Lower leg skin (tissue), 4 donors: Measurements from ENCODE around the gene BBS9. TPM values are rescaled to one million over a fixed set of nuclear protein-coding genes. Genes with fewer than 3 reads are reported as not detected.

Source experiments
- DNase-seq, 2 donors: peaks; one replicate each; pipeline ENCODE4 v3.0.0-alpha.2; 2019; ENCODE audit warnings: low spot score in 2 of 2
- H3K4me3 ChIP-seq: fragments of 200-600 bp; sonication (generic); 2 replicates; pipeline ENCODE4 v1.5.1; 2017; ENCODE audit warnings: mild to moderate bottlenecking, low read depth; ENCODE audit not compliant: poor library complexity, severe bottlenecking
- CTCF ChIP-seq, 3 donors: fragments of 450-650 bp; IDR thresholded peaks; one replicate each; pipeline ENCODE4 v1.5.1; 2016; ENCODE audit warnings: antibody characterized with exemption in 3 of 3, mild to moderate bottlenecking in 3 of 3, moderate library complexity in 2 of 3
- POLR2A ChIP-seq, 2 donors: fragments of 450-650 bp; IDR thresholded peaks; one replicate each; pipeline ENCODE4 v1.6.1; 2016 to 2017; ENCODE audit warnings: antibody characterized with exemption in 2 of 2, mild to moderate bottlenecking in 1 of 2, moderate library complexity in 1 of 2
- WGBS, 2 donors: methylation state at CpG; one replicate each; pipeline ENCODE4 v1.1.5; 2018; 5-methylcytosine and 5-hydroxymethylcytosine counted together
- intact Hi-C: fragments of 100-400 bp; cut with DNase I; formaldehyde crosslinking; loops from one replicate; pipeline ENCODE4 v1.15.0; 2023; ENCODE audit warnings: low total_unique reads
- total RNA-seq, 4 donors: library from RNA; depleted of rRNA; stranded (reverse); fragments of >200 nt; gene quantifications; one replicate each; pipeline ENCODE4 v1.1.0, GENCODE V29; 2016

BBS9 gene
- total RNA-seq, 4 donors from 2014 or later = 10.1 to 25.1 (median 11.2) TPM

DNA sequence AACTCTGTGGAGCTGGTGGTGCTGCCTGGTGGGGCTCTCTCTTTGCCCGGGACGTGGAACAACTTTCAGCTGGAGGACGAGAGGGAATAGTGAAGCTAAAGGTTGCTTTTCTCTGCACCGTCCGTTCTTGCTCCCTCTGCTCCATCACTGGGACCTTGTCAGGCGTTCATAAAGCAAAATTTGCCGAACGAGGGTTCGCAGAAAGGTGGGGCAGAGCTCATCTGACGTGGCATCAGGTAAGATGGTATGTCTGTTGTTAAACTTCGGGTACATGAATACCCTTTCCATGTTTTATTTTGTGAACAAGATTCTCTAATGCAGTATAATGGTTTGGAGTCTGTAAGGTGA lies 416 bp downstream of the BBS9 start:
- intact Hi-C loops = no loop called here
- peak overlapping the region; percentile 85 for H3K4me3 ChIP-seq
- no peak for DNase-seq
- TF ChIP-seq CTCF (IDR thresholded peaks at IDR 0.05) = no peak
- no peak for TF ChIP-seq POLR2A (IDR thresholded peaks at IDR 0.05)
- 0% methylated on average over 11 of the region's 11 CpGs for WGBS, 2 donors

- WGBS, 2 donors = 7 to 12% methylated on average over 3 of the region's 3 CpGs
- DNase-seq = no peak
- no peak for TF ChIP-seq CTCF (IDR thresholded peaks at IDR 0.05)
- no peak for TF ChIP-seq POLR2A (IDR thresholded peaks at IDR 0.05)
- no peak overlapping the region for H3K4me3 ChIP-seq
- intact Hi-C loops = no loop called here
Observed at GRCh38 chr7:33130184-33130583, 820 bp downstream of the BBS9 start.

- no peak for TF ChIP-seq POLR2A (IDR thresholded peaks at IDR 0.05)
- WGBS, 2 donors = 90 to 91% methylated on average over 10 to 15 of the region's 15 CpGs
- H3K4me3 ChIP-seq = no peak overlapping the region
- no peak for DNase-seq
- intact Hi-C loops = no loop called here
Observed at GRCh38 chr7:33137103-33137502, 7.7 kb downstream of the BBS9 start.

DNA sequence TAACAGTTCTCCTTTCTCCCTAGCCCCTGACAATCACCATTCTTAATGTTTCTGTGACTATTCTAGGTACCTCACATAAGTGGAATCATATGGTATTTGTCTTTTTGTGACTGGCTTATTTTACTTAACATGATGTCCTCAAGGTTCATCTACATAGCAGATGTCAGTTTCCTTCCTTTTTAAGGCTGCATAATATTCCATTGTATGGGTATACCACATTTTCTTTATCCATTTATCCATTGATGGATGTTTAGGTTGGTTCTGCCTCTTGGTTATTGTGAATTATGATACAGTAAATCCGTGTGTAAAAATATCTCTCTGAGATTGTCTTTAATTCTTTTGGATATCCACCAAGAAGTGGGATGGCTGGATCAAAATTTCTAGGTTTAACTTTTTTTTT lies 13.2 kb downstream of the BBS9 start:
- no peak for DNase-seq
- WGBS, 2 donors = 95% methylated on average over 1 of the region's 1 CpG
- intact Hi-C loops = no loop called here
- no peak for TF ChIP-seq CTCF (IDR thresholded peaks at IDR 0.05)
- TF ChIP-seq POLR2A (IDR thresholded peaks at IDR 0.05) = no peak
- no peak overlapping the region for H3K4me3 ChIP-seq

GRCh38 chr7:33143996-33144718 lies 14.8 kb downstream of the BBS9 start:
- no peak overlapping the region for H3K4me3 ChIP-seq
- intact Hi-C loops = no loop called here
- 75 to 88% methylated on average over 4 of the region's 4 CpGs for WGBS, 2 donors
- DNase-seq = no peak
- no peak for TF ChIP-seq CTCF (IDR thresholded peaks at IDR 0.05)
- no peak for TF ChIP-seq POLR2A (IDR thresholded peaks at IDR 0.05)

- no peak for DNase-seq
- TF ChIP-seq POLR2A (IDR thresholded peaks at IDR 0.05) (no peak), CTCF (IDR thresholded peaks at IDR 0.05) (no peak)
- WGBS, 2 donors = 93 to 94% methylated on average over 5 of the region's 5 CpGs
- intact Hi-C loops = no loop called here
- no peak overlapping the region for H3K4me3 ChIP-seq
Observed at GRCh38 chr7:33145156-33145555, 15.8 kb downstream of the BBS9 start.
